ENCODE data around the gene GPC6.

The GPC6 gene

GRCh38 chr13:93246069-93246468, 19.5 kb downstream of the GPC6 start:
- no CpG with 5 or more reads among the region's 1 CpG for WGBS (ENCODE audit: insufficient coverage, insufficient read length)
- Histone ChIP-seq H3K4me1 (ENCODE audit: control insufficient read depth, insufficient read depth, low read length) (peaks cover 10% of the 10 kb centered on the region), H3K36me3 (ENCODE audit: control insufficient read depth, insufficient read depth, low read length) (no peaks in the 10 kb centered on the region), H3K27ac (ENCODE audit: low read length) (no peak overlapping the region), H3K27me3 (ENCODE audit: control insufficient read depth, insufficient read depth, low read length) (no peaks in the 10 kb centered on the region), H3K4me3 (ENCODE audit: low read length) (no peak overlapping the region), H3K9me3 (ENCODE audit: control insufficient read depth, insufficient read depth, low read length) (no peaks in the 10 kb centered on the region)
- DNase-seq (ENCODE audit: low read depth, low spot score): no peak

- H3K9me3 ChIP-seq (ENCODE audit: control insufficient read depth, insufficient read depth, low read length): no peaks in the 10 kb centered on the region
- no peak overlapping the region for H3K4me3 ChIP-seq (ENCODE audit: low read length)
- no peaks in the 10 kb centered on the region for H3K36me3 ChIP-seq (ENCODE audit: control insufficient read depth, insufficient read depth, low read length)
- H3K27me3 ChIP-seq (ENCODE audit: control insufficient read depth, insufficient read depth, low read length): no peaks in the 10 kb centered on the region
- WGBS (ENCODE audit: insufficient coverage, insufficient read length): no CpG with 5 or more reads among the region's 8 CpGs
- DNase-seq (ENCODE audit: low read depth, low spot score): no peak
- H3K4me1 ChIP-seq (ENCODE audit: control insufficient read depth, insufficient read depth, low read length): peaks cover 6% of the 10 kb centered on the region
- no peak overlapping the region for H3K27ac ChIP-seq (ENCODE audit: low read length)
Observed at GRCh38 chr13:93248627-93249047, 22.0 kb downstream of the GPC6 start.

GRCh38 chr13:93249364-93250306, 23.0 kb downstream of the GPC6 start:
- Histone ChIP-seq H3K36me3 (ENCODE audit: control insufficient read depth, insufficient read depth, low read length) (no peaks in the 10 kb centered on the region), H3K27me3 (ENCODE audit: control insufficient read depth, insufficient read depth, low read length) (no peaks in the 10 kb centered on the region), H3K4me1 (ENCODE audit: control insufficient read depth, insufficient read depth, low read length) (peaks cover 3% of the 10 kb centered on the region; the same call in 1 of the 2 replicates), H3K9me3 (ENCODE audit: control insufficient read depth, insufficient read depth, low read length) (no peaks in the 10 kb centered on the region), H3K27ac (ENCODE audit: low read length) (no peak overlapping the region), H3K4me3 (ENCODE audit: low read length) (no peak overlapping the region)
- no peak for DNase-seq (ENCODE audit: low read depth, low spot score)
- WGBS (ENCODE audit: insufficient coverage, insufficient read length): no CpG with 5 or more reads among the region's 7 CpGs

GRCh38 chr13:93254775-93255174, 28.2 kb downstream of the GPC6 start:
- Histone ChIP-seq H3K27me3 (ENCODE audit: control insufficient read depth, insufficient read depth, low read length) (no peaks in the 10 kb centered on the region), H3K36me3 (ENCODE audit: control insufficient read depth, insufficient read depth, low read length) (no peaks in the 10 kb centered on the region), H3K4me1 (ENCODE audit: control insufficient read depth, insufficient read depth, low read length) (peaks cover 2% of the 10 kb centered on the region; the same call in 1 of the 2 replicates), H3K9me3 (ENCODE audit: control insufficient read depth, insufficient read depth, low read length) (no peaks in the 10 kb centered on the region), H3K27ac (ENCODE audit: low read length) (no peak overlapping the region), H3K4me3 (ENCODE audit: low read length) (no peak overlapping the region)
- no CpG with 5 or more reads among the region's 4 CpGs for WGBS (ENCODE audit: insufficient coverage, insufficient read length)
- DNase-seq (ENCODE audit: low read depth, low spot score): no peak

- no CpG with 5 or more reads among the region's 2 CpGs for WGBS (ENCODE audit: insufficient coverage, insufficient read length)
- no peak for DNase-seq (ENCODE audit: low read depth, low spot score)
- H3K4me3 ChIP-seq (ENCODE audit: low read length): no peak overlapping the region
Observed at GRCh38 chr13:93256998-93257397, 30.4 kb downstream of the GPC6 start.

GRCh38 chr13:93259527-93260080, 33.0 kb downstream of the GPC6 start:
- Histone ChIP-seq H3K36me3 (ENCODE audit: control insufficient read depth, insufficient read depth, low read length) (no peaks in the 10 kb centered on the region), H3K4me1 (ENCODE audit: control insufficient read depth, insufficient read depth, low read length) (0 out of 2 replicates have a peak, but pooled peaks cover 1% of the 10 kb centered on the region), H3K9me3 (ENCODE audit: control insufficient read depth, insufficient read depth, low read length) (no peaks in the 10 kb centered on the region), H3K27me3 (ENCODE audit: control insufficient read depth, insufficient read depth, low read length) (no peaks in the 10 kb centered on the region), H3K4me3 (ENCODE audit: low read length) (no peak overlapping the region), H3K27ac (ENCODE audit: low read length) (no peak overlapping the region)
- DNase-seq (ENCODE audit: low read depth, low spot score): no peak

More at GRCh38 chr13:93256998-93257397, 30.4 kb downstream of the GPC6 start:
- Histone ChIP-seq H3K27me3 (ENCODE audit: control insufficient read depth, insufficient read depth, low read length) (no peaks in the 10 kb centered on the region), H3K9me3 (ENCODE audit: control insufficient read depth, insufficient read depth, low read length) (no peaks in the 10 kb centered on the region), H3K4me1 (ENCODE audit: control insufficient read depth, insufficient read depth, low read length) (0 out of 2 replicates have a peak, but pooled peaks cover 1% of the 10 kb centered on the region), H3K27ac (ENCODE audit: low read length) (no peak overlapping the region), H3K36me3 (ENCODE audit: control insufficient read depth, insufficient read depth, low read length) (no peaks in the 10 kb centered on the region)

- no CpG with 5 or more reads among the region's 1 CpG for WGBS (ENCODE audit: insufficient coverage, insufficient read length)
- no peaks in the 10 kb centered on the region for H3K27me3 ChIP-seq (ENCODE audit: control insufficient read depth, insufficient read depth, low read length)
- H3K36me3 ChIP-seq (ENCODE audit: control insufficient read depth, insufficient read depth, low read length): no peaks in the 10 kb centered on the region
- H3K27ac ChIP-seq (ENCODE audit: low read length): no peak overlapping the region
- H3K4me3 ChIP-seq (ENCODE audit: low read length): no peak overlapping the region
- DNase-seq (ENCODE audit: low read depth, low spot score): no peak
- no peaks in the 10 kb centered on the region for H3K9me3 ChIP-seq (ENCODE audit: control insufficient read depth, insufficient read depth, low read length)
- H3K4me1 ChIP-seq (ENCODE audit: control insufficient read depth, insufficient read depth, low read length): 0 out of 2 replicates have a peak, but pooled peaks cover 1% of the 10 kb centered on the region
Observed at GRCh38 chr13:93260591-93260990, 34.0 kb downstream of the GPC6 start.

GRCh38 chr13:93262729-93263345, 36.2 kb downstream of the GPC6 start:
- Histone ChIP-seq H3K9me3 (ENCODE audit: control insufficient read depth, insufficient read depth, low read length) (no peaks in the 10 kb centered on the region), H3K27ac (ENCODE audit: low read length) (no peak overlapping the region), H3K27me3 (ENCODE audit: control insufficient read depth, insufficient read depth, low read length) (no peaks in the 10 kb centered on the region), H3K4me3 (ENCODE audit: low read length) (no peak overlapping the region), H3K36me3 (ENCODE audit: control insufficient read depth, insufficient read depth, low read length) (no peaks in the 10 kb centered on the region), H3K4me1 (ENCODE audit: control insufficient read depth, insufficient read depth, low read length) (0 out of 2 replicates have a peak, but pooled peaks cover 1% of the 10 kb centered on the region)
- no peak for DNase-seq (ENCODE audit: low read depth, low spot score)
- WGBS (ENCODE audit: insufficient coverage, insufficient read length): no CpG with 5 or more reads among the region's 2 CpGs

GRCh38 chr13:93264876-93265275, 38.3 kb downstream of the GPC6 start:
- WGBS (ENCODE audit: insufficient coverage, insufficient read length): no CpG with 5 or more reads among the region's 2 CpGs
- no peak for DNase-seq (ENCODE audit: low read depth, low spot score)
- Histone ChIP-seq H3K4me3 (ENCODE audit: low read length) (no peak overlapping the region), H3K27me3 (ENCODE audit: control insufficient read depth, insufficient read depth, low read length) (no peaks in the 10 kb centered on the region), H3K27ac (ENCODE audit: low read length) (no peak overlapping the region), H3K36me3 (ENCODE audit: control insufficient read depth, insufficient read depth, low read length) (no peaks in the 10 kb centered on the region), H3K4me1 (ENCODE audit: control insufficient read depth, insufficient read depth, low read length) (peaks cover 2% of the 10 kb centered on the region; the same call in 1 of the 2 replicates), H3K9me3 (ENCODE audit: control insufficient read depth, insufficient read depth, low read length) (no peaks in the 10 kb centered on the region)

- H3K27me3 ChIP-seq (ENCODE audit: control insufficient read depth, insufficient read depth, low read length): no peaks in the 10 kb centered on the region
- peaks cover 2% of the 10 kb centered on the region; the same call in 1 of the 2 replicates for H3K4me1 ChIP-seq (ENCODE audit: control insufficient read depth, insufficient read depth, low read length)
- no peak overlapping the region for H3K4me3 ChIP-seq (ENCODE audit: low read length)
- H3K9me3 ChIP-seq (ENCODE audit: control insufficient read depth, insufficient read depth, low read length): no peaks in the 10 kb centered on the region
- H3K36me3 ChIP-seq (ENCODE audit: control insufficient read depth, insufficient read depth, low read length): no peaks in the 10 kb centered on the region
- no peak for DNase-seq (ENCODE audit: low read depth, low spot score)
- WGBS (ENCODE audit: insufficient coverage, insufficient read length): no CpG with 5 or more reads among the region's 5 CpGs
- no peak overlapping the region for H3K27ac ChIP-seq (ENCODE audit: low read length)
Observed at GRCh38 chr13:93265800-93266199, 39.2 kb downstream of the GPC6 start.

Measured in iPS DF 6.9 (cell line).